ENCODE results near the gene GRK2. TPM values are rescaled to one million over a fixed set of nuclear protein-coding genes. Genes with fewer than 3 reads are reported as not detected.

Gene GRK2
- total RNA-seq, 2 donors from 2014 or later: 27.4 to 36.3 TPM

DNA sequence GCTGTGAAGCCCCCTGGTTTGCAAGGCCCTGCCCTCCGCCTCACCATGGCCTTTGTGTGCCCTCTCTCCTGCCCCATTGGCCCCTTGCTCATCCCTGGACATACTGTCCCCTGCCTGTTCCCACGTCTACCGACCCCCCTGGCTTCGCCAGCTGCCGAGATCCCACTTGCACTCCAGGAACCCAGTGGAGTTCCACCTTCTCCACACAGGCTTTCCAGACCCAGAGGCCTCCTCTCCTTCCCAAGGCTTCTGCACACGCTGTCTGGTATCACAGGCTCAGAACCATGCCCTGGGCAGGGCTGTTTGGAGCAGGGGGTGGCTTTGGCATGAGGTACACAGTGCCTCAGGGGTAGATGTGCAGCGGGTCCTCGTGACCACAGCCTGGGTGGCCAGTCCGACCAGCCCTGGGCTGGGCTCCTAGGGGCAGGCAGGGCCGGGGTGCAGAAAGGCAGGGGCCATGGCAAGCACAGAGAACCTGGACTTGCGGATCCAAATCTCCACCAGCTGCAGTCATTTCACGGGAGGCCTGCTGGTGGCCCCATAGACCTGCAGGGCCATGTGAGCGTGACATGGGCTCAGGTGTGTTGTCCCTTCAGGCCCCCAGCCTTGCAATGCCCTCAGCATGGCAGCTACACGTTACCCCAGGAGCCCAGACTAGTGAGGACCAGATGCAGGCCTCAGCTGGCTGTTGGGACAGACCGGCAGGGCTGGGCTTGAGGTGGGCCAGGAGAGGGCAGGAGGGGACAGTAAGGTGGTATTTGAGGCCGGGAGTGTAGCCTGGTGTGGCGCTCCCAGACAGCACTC lies 9.5 kb downstream of the GRK2 start:
- no peak for TF ChIP-seq POLR2A (IDR thresholded peaks at IDR 0.05)
- TF ChIP-seq, protein P1, sequence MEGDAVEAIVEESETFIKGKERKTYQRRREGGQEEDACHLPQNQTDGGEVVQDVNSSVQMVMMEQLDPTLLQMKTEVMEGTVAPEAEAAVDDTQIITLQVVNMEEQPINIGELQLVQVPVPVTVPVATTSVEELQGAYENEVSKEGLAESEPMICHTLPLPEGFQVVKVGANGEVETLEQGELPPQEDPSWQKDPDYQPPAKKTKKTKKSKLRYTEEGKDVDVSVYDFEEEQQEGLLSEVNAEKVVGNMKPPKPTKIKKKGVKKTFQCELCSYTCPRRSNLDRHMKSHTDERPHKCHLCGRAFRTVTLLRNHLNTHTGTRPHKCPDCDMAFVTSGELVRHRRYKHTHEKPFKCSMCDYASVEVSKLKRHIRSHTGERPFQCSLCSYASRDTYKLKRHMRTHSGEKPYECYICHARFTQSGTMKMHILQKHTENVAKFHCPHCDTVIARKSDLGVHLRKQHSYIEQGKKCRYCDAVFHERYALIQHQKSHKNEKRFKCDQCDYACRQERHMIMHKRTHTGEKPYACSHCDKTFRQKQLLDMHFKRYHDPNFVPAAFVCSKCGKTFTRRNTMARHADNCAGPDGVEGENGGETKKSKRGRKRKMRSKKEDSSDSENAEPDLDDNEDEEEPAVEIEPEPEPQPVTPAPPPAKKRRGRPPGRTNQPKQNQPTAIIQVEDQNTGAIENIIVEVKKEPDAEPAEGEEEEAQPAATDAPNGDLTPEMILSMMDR (IDR thresholded peaks at IDR 0.05): no peak
- no peak for ATAC-seq
- intact Hi-C loops (cut with DNase I): loop anchor here (5.0 kb wide), 2 partner anchors 36 to 101 kb away; no protein-coding TSS in a partner anchor
- H3K4me3 ChIP-seq: no peak overlapping the region
- no peaks in the 10 kb centered on the region for H3K9me3 ChIP-seq
- peak in 2 of 4 donors; percentile 5 to 13 for DNase-seq
- peaks cover 69% of the 10 kb centered on the region for H3K4me1 ChIP-seq
- H3K36me3 ChIP-seq (replicated peaks in 1 of 2; ENCODE audit: insufficient read depth in 1 of 2, low read depth in 2 of 2): peaks cover 0 to 5% of the 10 kb centered on the region in 2 donors
- WGBS, 2 donors: 85 to 90% methylated on average over 10 to 17 of the region's 17 CpGs
- H3K27ac ChIP-seq: peak overlapping the region in 2 of 4 donors; percentile 61 to 84
- no peaks in the 10 kb centered on the region for H3K27me3 ChIP-seq

DNA sequence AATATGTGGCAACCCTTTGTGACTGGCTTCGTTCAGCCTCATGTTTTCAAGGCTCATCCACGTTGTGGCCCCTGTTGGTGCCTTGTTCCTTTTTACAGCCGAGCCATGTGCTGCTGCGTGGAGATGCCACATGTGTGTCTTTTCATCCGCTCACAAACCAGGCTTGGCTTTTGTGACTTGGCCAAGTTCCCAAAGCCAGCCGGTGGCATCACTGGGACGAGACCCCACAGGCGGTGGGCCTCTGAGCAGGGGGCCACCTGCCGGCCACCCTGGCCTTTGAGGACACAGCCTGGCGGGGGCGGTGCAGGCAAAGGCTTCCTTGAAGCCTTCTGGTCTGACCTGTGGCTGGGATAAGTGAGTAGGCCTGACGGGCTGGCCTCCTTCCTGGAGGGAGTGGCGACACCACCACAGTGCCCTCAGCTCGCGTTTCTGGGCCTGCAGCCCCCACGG lies 10.5 kb downstream of the GRK2 start:
- ATAC-seq (no peak), DNase-seq (peak in 3 of 4 donors; percentile 14 to 43 (median 27))
- TF ChIP-seq POLR2A (IDR thresholded peaks at IDR 0.05): no peak
- TF ChIP-seq, protein P1 (IDR thresholded peaks at IDR 0.05): peak in 1 of 7 experiments; percentile 4
- Histone ChIP-seq H3K4me1 (peaks cover 59% of the 10 kb centered on the region), H3K4me3 (no peak overlapping the region), H3K27me3 (no peaks in the 10 kb centered on the region), H3K9me3 (no peaks in the 10 kb centered on the region), H3K36me3 (replicated peaks in 1 of 2; ENCODE audit: insufficient read depth in 1 of 2, low read depth in 2 of 2) (peaks cover 0 to 11% of the 10 kb centered on the region in 2 donors), H3K27ac (peak overlapping the region in 2 of 4 donors; percentile 65 to 79)
- intact Hi-C loops (cut with DNase I): loop anchor here (5.0 kb wide), 2 partner anchors 35 to 100 kb away; no protein-coding TSS in a partner anchor
- WGBS, 2 donors: 64 to 86% methylated on average over 8 to 16 of the region's 16 CpGs

DNA sequence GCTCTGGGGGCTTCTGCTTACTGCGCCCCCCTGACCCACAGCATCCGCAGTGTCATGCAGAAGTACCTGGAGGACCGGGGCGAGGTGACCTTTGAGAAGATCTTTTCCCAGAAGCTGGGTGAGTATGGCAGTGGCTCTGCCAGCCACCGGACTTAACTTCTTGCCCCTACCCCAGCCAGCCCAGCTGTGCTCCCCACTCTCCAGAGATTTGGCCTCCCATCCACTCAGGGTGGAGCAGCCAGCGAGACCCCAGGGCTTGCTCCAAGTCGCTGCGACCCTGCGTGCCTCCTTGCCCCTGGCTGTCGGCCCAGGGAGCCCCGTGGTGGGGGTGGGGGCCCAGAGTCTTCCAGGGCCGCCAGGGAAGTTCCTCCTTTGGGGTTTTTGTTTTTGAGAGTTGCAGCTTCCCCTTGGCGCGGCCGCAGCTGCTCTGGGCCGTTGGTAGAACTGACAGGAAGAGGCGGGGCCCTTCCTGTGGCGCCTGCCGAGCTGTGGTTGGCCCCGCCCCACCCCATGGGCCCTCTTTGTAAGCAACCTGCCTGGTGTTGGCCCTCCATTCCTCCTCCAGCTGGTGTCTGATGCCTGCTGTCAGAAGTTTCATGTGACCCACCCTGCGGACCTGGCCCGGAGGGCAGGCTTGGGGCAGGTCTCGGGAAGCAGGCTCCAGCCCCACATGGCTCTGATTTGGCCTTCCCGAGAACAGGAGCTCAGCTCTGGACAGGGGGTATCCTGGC lies 11.1 kb downstream of the GRK2 start:
- Histone ChIP-seq H3K9me3 (no peaks in the 10 kb centered on the region), H3K4me1 (peaks cover 54% of the 10 kb centered on the region), H3K27ac (peak overlapping the region in 2 of 4 donors; percentile 65 to 79), H3K36me3 (replicated peaks in 1 of 2; ENCODE audit: insufficient read depth in 1 of 2, low read depth in 2 of 2) (peaks cover 0 to 16% of the 10 kb centered on the region in 2 donors), H3K4me3 (no peak overlapping the region), H3K27me3 (no peaks in the 10 kb centered on the region)
- WGBS, 2 donors: 58 to 71% methylated on average over 7 to 24 of the region's 24 CpGs
- TF ChIP-seq, protein P1 (IDR thresholded peaks at IDR 0.05): no peak
- peak in 1 of 3 donors; percentile 27 for TF ChIP-seq POLR2A (IDR thresholded peaks at IDR 0.05)
- intact Hi-C loops (cut with DNase I): loop anchor here (5.0 kb wide), 2 partner anchors 35 to 100 kb away; no protein-coding TSS in a partner anchor
- peak; percentile 41 for ATAC-seq
- peak; percentile 42 to 87 (median 64) for DNase-seq

DNA sequence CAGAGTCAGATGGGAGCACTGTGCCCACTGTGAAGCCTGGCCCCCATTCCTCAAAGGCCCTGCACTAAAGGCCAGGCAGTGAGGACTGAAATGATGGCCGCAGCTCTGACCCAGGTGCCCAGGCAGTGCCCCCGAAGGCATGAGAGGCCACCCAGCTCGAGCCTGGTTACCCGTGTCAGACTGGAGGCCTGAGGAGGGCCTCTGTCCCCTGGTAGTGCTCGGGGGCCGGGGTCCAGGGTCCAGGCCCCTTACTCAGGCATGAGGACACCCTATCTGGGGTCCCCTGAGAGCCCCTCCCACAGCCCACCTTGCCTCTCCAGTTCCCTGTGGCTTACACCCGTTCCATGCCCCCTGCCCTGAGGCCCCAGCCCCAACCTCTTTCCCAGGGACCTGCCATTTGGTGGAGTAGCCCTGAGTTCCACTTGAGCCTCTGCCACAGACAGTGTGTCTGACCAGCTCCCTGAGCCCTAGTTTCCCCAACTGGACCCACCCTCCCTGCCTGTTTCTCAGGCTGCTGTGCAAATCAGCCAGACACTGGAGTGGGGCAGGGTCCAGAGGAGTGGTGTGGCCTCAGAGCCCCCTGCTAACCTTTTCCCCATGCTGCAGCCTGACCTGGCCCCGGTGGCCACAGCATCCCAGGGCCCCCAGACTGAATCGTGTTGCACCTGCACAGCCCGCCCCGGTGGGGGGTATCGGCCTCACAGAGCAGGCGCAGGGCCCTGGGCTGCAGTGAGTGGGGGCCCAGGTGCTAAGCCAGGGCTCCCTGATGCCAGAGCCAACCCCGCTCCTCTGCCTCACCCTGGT lies 12.1 kb downstream of the GRK2 start:
- no peak for ATAC-seq
- Histone ChIP-seq H3K4me3 (no peak overlapping the region), H3K27me3 (no peaks in the 10 kb centered on the region), H3K27ac (peak overlapping the region in 2 of 4 donors; percentile 65 to 79), H3K4me1 (peaks cover 44% of the 10 kb centered on the region), H3K36me3 (replicated peaks in 1 of 2; ENCODE audit: insufficient read depth in 1 of 2, low read depth in 2 of 2) (peaks cover 0 to 25% of the 10 kb centered on the region in 2 donors), H3K9me3 (no peaks in the 10 kb centered on the region)
- TF ChIP-seq POLR2A (IDR thresholded peaks at IDR 0.05): no peak
- TF ChIP-seq, protein P1 (IDR thresholded peaks at IDR 0.05): no peak
- intact Hi-C loops (cut with DNase I): loop anchor here (5.0 kb wide), 2 partner anchors 34 to 99 kb away; no protein-coding TSS in a partner anchor
- peak in 1 of 4 donors; percentile 4 for DNase-seq
- 73 to 93% methylated on average over 3 to 13 of the region's 14 CpGs for WGBS, 2 donors

Measured in body of pancreas (tissue), 4 donors.